Endothelial cell of umbilical vein (primary cell): Measurements from ENCODE around the gene CNKSR2.

Experiments used
- MYC ChIP-seq: IDR thresholded peaks from one replicate; pipeline ENCODE4 v1.6.1; 2011; ENCODE audit warnings: mild to moderate bottlenecking, low read depth, low read length
- POLR2A ChIP-seq: IDR thresholded peaks from 2 replicates; pipeline ENCODE4 v1.6.1; 2012; ENCODE audit warnings: low read depth, mild to moderate bottlenecking, control low read depth, low read length
- POLR2AphosphoS5 ChIP-seq: IDR thresholded peaks from 2 replicates; pipeline ENCODE4 v1.6.1; 2012; ENCODE audit warnings: low read depth, mild to moderate bottlenecking, control low read depth, low read length, moderate library complexity; ENCODE audit not compliant: insufficient read depth
- TF ChIP-seq, protein P1 (sequence below), 2 donors: IDR thresholded peaks; 1 replicate in 1 of 2; 2 replicates in 1 of 2; pipeline ENCODE4 v1.5.1; 2011; ENCODE audit warnings: low read length in 2 of 2, mild to moderate bottlenecking in 2 of 2, moderate library complexity in 2 of 2, control low read depth in 1 of 2, inconsistent platforms in 1 of 2, low read depth in 1 of 2; ENCODE audit not compliant: insufficient read depth in 1 of 2; ENCODE audit errors: extremely low read depth in 1 of 2

DNA sequence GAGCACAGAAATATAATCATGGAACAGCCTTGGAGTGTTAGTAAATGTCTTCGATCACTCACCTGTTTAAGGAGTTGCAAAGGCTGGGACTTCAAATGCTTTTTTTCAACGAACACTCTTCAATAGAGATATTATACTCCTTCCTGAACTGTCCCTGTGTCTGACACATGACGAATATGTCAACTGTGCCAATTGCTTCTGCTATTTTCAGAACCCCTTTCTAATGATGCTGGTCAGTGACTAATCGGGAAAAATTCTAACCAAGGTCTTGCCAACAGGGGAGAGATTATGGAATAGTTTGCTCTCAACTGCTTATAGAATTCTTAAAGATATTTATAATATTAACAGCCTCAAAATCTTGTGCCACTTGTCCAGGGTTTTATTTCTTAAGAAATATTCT, 292.5 kb downstream of the CNKSR2 start:
- no peak for TF ChIP-seq POLR2A
- TF ChIP-seq MYC = no peak
- TF ChIP-seq, protein P1, sequence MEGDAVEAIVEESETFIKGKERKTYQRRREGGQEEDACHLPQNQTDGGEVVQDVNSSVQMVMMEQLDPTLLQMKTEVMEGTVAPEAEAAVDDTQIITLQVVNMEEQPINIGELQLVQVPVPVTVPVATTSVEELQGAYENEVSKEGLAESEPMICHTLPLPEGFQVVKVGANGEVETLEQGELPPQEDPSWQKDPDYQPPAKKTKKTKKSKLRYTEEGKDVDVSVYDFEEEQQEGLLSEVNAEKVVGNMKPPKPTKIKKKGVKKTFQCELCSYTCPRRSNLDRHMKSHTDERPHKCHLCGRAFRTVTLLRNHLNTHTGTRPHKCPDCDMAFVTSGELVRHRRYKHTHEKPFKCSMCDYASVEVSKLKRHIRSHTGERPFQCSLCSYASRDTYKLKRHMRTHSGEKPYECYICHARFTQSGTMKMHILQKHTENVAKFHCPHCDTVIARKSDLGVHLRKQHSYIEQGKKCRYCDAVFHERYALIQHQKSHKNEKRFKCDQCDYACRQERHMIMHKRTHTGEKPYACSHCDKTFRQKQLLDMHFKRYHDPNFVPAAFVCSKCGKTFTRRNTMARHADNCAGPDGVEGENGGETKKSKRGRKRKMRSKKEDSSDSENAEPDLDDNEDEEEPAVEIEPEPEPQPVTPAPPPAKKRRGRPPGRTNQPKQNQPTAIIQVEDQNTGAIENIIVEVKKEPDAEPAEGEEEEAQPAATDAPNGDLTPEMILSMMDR (IDR thresholded peaks at IDR 0.05; ENCODE audit: extremely low read depth in 1 of 2, insufficient read depth in 1 of 2, low read depth in 1 of 2, low read length in 2 of 2) = no peak
- no peak for TF ChIP-seq POLR2AphosphoS5
